ENCODE measurements around the gene PSMC6. TPM values are rescaled to one million over a fixed set of nuclear protein-coding genes. Genes with fewer than 3 reads are reported as not detected.
A peak's percentile ranks its signal among the peaks of the same experiment; 100 is the strongest.

Gene PSMC6
- total RNA-seq, 1 donor from 2014 or later: 70.0 TPM

- Histone ChIP-seq H3K79me2 (ENCODE audit: insufficient read depth, low read length) (peaks cover 59% of the 10 kb centered on the region), H3K9ac (ENCODE audit: low read length) (no peak overlapping the region), H3K4me3 (ENCODE audit: insufficient read depth, low read depth, low read length) (no peak overlapping the region), H3K9me3 (ENCODE audit: insufficient read depth, low read depth, low read length) (no peaks in the 10 kb centered on the region), H2AFZ (ENCODE audit: low read depth, low read length) (no peak overlapping the region), H3K4me1 (ENCODE audit: insufficient read depth, low read length) (peaks cover 5% of the 10 kb centered on the region), H3K27me3 (ENCODE audit: insufficient read depth, low read length) (no peaks in the 10 kb centered on the region), H3K36me3 (ENCODE audit: insufficient read depth, low read length) (no peaks in the 10 kb centered on the region), H4K20me1 (ENCODE audit: insufficient read depth, low read length) (peaks cover 7% of the 10 kb centered on the region), H3K27ac (ENCODE audit: low read depth, low read length) (no peak overlapping the region), H3K4me2 (ENCODE audit: low read length) (no peak overlapping the region)
- Mint-ChIP-seq H3K27ac (ENCODE audit: unreplicated experiment) (no peak overlapping the region), H3K27me3 (ENCODE audit: low read depth, unreplicated experiment) (no peaks in the 10 kb centered on the region), H3K4me1 (ENCODE audit: low read depth, unreplicated experiment) (peaks cover 23% of the 10 kb centered on the region), H3K9me3 (ENCODE audit: unreplicated experiment) (no peaks in the 10 kb centered on the region), H3K36me3 (ENCODE audit: low read depth, unreplicated experiment) (peaks cover 11% of the 10 kb centered on the region), H3K4me3 (ENCODE audit: unreplicated experiment) (no peak overlapping the region)
- no peak for FAIRE-seq
- no peak for DNase-seq (ENCODE audit: low read depth)
- TF ChIP-seq CTCF (IDR thresholded peaks at IDR 0.05; ENCODE audit: insufficient read depth, low read depth, low read length): no peak
These were observed 31.4 kb downstream of the PSMC6 start for GRCh38 chr14:52738409-52738808.

- TF ChIP-seq CTCF (IDR thresholded peaks at IDR 0.05; ENCODE audit: insufficient read depth, low read depth, low read length) (no peak), EZH2 (IDR thresholded peaks at IDR 0.05; ENCODE audit: insufficient read depth, low read length) (no peak)
- Histone ChIP-seq H3K36me3 (ENCODE audit: insufficient read depth, low read length) (no peaks in the 10 kb centered on the region), H3K9ac (ENCODE audit: low read length) (no peak overlapping the region), H2AFZ (ENCODE audit: low read depth, low read length) (no peak overlapping the region), H3K27me3 (ENCODE audit: insufficient read depth, low read length) (no peaks in the 10 kb centered on the region), H3K9me3 (ENCODE audit: insufficient read depth, low read depth, low read length) (no peaks in the 10 kb centered on the region), H3K4me1 (ENCODE audit: insufficient read depth, low read length) (peaks cover 5% of the 10 kb centered on the region), H3K4me2 (ENCODE audit: low read length) (no peak overlapping the region), H4K20me1 (ENCODE audit: insufficient read depth, low read length) (peaks cover 7% of the 10 kb centered on the region), H3K79me2 (ENCODE audit: insufficient read depth, low read length) (peaks cover 58% of the 10 kb centered on the region), H3K27ac (ENCODE audit: low read depth, low read length) (no peak overlapping the region), H3K4me3 (ENCODE audit: insufficient read depth, low read depth, low read length) (no peak overlapping the region)
- Mint-ChIP-seq H3K4me3 (ENCODE audit: unreplicated experiment) (no peak overlapping the region), H3K27ac (ENCODE audit: unreplicated experiment) (no peak overlapping the region), H3K4me1 (ENCODE audit: low read depth, unreplicated experiment) (peaks cover 18% of the 10 kb centered on the region), H3K9me3 (ENCODE audit: unreplicated experiment) (no peaks in the 10 kb centered on the region), H3K27me3 (ENCODE audit: low read depth, unreplicated experiment) (no peaks in the 10 kb centered on the region), H3K36me3 (ENCODE audit: low read depth, unreplicated experiment) (peaks cover 4% of the 10 kb centered on the region)
- FAIRE-seq (peak; percentile 50), DNase-seq (ENCODE audit: low read depth) (no peak)
These were observed 33.8 kb downstream of the PSMC6 start for GRCh38 chr14:52740751-52741150.

DNA sequence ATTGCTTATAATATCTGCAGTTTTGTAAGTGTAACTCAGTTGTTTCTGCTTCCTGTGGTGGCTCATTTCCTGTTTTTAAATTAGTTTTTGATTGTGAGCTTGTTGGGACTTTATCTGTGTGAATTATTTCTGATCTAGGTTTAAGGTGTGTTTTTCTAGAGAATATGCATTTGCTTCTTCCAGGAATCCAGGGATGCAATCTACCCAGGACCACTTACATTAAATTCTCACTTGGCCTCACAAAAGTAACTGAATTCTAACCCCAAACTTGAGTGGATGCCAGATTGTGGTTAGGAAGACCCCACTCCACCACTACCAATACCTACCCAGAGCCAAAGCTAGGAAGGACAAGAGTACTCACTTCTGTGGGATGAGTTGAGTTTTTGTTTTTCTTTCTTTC is 34.9 kb downstream of the PSMC6 start:
- Histone ChIP-seq H3K4me2 (ENCODE audit: low read length) (no peak overlapping the region), H3K36me3 (ENCODE audit: insufficient read depth, low read length) (peaks cover 3% of the 10 kb centered on the region), H3K27me3 (ENCODE audit: insufficient read depth, low read length) (no peaks in the 10 kb centered on the region), H3K27ac (ENCODE audit: low read depth, low read length) (no peak overlapping the region), H3K9ac (ENCODE audit: low read length) (no peak overlapping the region), H3K9me3 (ENCODE audit: insufficient read depth, low read depth, low read length) (no peaks in the 10 kb centered on the region), H3K4me1 (ENCODE audit: insufficient read depth, low read length) (peaks cover 5% of the 10 kb centered on the region), H4K20me1 (ENCODE audit: insufficient read depth, low read length) (peaks cover 3% of the 10 kb centered on the region), H2AFZ (ENCODE audit: low read depth, low read length) (no peak overlapping the region), H3K79me2 (ENCODE audit: insufficient read depth, low read length) (peaks cover 52% of the 10 kb centered on the region), H3K4me3 (ENCODE audit: insufficient read depth, low read depth, low read length) (no peak overlapping the region)
- Mint-ChIP-seq H3K36me3 (ENCODE audit: low read depth, unreplicated experiment) (peaks cover 4% of the 10 kb centered on the region), H3K9me3 (ENCODE audit: unreplicated experiment) (no peaks in the 10 kb centered on the region), H3K4me3 (ENCODE audit: unreplicated experiment) (no peak overlapping the region), H3K27ac (ENCODE audit: unreplicated experiment) (no peak overlapping the region), H3K27me3 (ENCODE audit: low read depth, unreplicated experiment) (no peaks in the 10 kb centered on the region), H3K4me1 (ENCODE audit: low read depth, unreplicated experiment) (peaks cover 11% of the 10 kb centered on the region)
- DNase-seq (ENCODE audit: low read depth) (no peak), FAIRE-seq (no peak)
- TF ChIP-seq CTCF (IDR thresholded peaks at IDR 0.05; ENCODE audit: insufficient read depth, low read depth, low read length) (no peak), EZH2 (IDR thresholded peaks at IDR 0.05; ENCODE audit: insufficient read depth, low read length) (no peak)

Data from astrocyte (in vitro differentiated cells and primary cell).